CD4-positive, alpha-beta T cell treated with Interleukin-17A for 4 hours (primary cell): ENCODE results near the gene TUBG2.
A peak's percentile ranks its signal among the peaks of the same experiment; 100 is the strongest.
"Not testable (repeated sequence)": the region's sequence is repeated elsewhere in the genome, so short reads cannot be mapped to it uniquely, and the experiment has no call there.

Experiments used
- DNase-seq: peaks from one replicate; pipeline ENCODE4 v3.0.0-alpha.2; 2020; ENCODE audit warnings: mixed read lengths

Gene TUBG2

DNA sequence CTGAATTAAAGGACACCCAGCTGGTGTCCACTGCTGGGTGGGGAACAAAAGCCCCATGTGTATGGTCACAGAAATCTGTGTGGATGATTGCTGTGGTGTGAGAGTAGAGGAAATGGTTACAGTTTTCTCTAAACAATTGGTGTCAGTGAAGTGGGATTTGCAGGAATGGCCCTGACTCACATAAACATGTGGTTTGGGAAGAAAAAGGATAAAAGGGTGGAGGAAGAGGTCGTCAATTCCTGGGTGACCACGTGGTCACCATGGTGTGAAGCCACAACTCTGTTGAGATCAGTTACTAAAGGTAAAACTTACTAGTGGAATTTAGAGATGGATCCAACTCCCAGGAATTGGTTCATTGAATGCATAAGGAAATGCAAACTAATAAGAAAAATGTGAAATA is 3.6 kb upstream of the TUBG2 start:
- DNase-seq = no peak

DNA sequence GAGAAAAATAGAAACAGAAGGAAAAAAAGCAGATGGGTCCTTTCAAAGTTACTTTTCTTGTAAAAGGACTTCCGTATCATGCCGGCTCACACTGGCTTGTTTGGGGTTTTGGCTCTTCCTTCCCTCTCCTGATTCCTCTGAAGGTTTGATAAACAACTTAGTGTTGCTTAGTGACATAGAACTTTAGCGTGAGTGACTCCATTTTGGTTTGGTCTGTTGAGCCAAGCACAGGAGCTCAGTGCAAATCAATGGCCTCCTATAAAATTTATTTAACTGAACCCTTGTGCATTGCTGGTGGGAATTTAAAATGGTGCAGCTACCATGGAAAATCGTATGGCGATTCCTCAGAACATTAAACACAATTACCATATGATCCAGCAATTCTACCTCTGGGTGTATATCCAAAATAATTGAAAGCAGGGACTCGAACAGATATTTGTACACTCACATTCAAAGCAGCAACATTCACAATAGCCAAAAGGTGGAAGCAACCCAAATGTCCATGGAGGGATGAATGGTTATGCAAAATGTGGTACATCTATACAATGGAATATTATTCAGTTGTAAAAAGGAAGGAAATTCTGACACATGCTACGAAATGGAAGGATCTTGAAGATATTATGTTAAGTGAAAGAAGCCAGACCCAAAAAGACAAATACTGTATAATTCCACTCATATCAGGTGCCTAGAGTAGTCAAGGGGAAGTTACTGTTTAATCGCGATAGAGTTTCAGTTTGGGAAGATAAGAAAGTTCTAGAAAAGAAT is 1.1 kb upstream of the TUBG2 start:
- DNase-seq = no peak

DNA sequence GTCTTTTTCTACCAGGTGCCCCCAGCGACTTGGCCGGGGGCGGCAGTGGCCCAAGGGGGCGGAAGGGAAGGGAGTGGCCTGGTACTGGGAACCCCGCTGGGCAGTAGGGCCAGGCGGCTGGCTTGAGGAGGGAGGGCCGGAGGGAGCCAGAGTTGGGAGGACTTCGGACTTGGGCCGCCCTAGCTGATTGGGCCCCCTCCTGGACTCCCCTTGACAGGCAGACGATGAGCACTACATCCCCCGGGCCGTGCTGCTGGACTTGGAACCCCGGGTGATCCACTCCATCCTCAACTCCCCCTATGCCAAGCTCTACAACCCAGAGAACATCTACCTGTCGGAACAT is 819 bp downstream of the TUBG2 start:
- not testable (repeated sequence) for DNase-seq

DNA sequence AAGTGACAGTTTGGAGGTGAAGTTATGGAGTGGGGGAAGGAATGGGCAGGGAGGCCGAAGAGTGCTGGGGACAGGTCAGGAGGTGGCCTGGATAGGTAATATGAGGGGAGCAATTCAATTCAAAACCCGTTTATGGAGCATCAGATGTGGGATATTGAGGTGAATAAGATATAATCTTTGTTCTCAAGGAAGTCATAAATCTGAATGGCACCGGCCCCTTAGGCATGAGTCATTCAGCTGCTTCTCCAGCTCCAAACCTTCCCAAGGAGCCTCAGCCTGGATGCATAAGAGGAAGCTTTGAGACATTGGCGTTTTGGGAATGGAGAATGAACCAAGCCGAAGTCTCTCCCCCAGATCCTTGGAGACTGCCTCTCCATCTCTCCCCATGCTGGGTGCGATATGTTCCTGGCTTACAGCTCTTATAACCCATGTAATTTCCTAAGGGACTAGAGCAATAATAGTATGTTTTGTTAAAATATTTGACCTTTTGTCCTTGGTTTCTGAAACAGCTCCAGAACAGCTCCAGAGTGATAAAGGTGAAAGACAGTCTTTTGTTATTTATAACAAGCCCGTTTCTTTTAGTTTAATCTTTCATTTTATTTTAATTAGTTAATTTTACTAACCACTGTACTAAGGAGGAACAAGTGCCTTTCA is 1.7 kb downstream of the TUBG2 start:
- no peak for DNase-seq

DNA sequence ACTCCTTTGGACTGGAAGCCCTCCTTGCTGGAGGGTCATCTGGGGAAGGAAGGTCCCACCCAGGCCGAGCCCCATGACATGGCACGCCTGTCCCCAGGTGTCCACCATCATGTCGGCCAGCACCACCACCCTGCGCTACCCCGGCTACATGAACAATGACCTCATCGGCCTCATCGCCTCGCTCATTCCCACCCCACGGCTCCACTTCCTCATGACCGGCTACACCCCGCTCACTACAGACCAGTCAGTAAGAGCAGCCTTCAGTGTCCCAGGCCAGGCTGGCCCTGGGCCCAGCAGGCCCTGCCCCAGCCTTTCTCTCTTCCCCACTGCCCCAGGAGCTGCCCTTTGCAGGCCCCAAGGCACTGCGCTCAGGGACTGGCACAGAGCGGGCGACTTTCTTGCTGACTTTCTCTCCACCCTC is 6.5 kb downstream of the TUBG2 start:
- no peak for DNase-seq

DNA sequence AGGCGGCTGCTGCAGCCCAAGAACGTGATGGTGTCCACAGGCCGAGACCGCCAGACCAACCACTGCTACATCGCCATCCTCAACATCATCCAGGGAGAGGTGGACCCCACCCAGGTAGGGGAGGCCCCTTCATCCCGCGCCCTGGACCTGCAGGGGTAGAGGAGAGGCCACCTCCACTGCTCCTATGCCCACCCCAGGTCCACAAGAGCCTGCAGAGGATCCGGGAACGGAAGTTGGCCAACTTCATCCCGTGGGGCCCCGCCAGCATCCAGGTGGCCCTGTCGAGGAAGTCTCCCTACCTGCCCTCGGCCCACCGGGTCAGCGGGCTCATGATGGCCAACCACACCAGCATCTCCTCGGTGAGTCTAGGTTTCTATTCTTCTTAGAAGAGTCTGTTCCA is 7.0 kb downstream of the TUBG2 start:
- not testable (repeated sequence) for DNase-seq

DNA sequence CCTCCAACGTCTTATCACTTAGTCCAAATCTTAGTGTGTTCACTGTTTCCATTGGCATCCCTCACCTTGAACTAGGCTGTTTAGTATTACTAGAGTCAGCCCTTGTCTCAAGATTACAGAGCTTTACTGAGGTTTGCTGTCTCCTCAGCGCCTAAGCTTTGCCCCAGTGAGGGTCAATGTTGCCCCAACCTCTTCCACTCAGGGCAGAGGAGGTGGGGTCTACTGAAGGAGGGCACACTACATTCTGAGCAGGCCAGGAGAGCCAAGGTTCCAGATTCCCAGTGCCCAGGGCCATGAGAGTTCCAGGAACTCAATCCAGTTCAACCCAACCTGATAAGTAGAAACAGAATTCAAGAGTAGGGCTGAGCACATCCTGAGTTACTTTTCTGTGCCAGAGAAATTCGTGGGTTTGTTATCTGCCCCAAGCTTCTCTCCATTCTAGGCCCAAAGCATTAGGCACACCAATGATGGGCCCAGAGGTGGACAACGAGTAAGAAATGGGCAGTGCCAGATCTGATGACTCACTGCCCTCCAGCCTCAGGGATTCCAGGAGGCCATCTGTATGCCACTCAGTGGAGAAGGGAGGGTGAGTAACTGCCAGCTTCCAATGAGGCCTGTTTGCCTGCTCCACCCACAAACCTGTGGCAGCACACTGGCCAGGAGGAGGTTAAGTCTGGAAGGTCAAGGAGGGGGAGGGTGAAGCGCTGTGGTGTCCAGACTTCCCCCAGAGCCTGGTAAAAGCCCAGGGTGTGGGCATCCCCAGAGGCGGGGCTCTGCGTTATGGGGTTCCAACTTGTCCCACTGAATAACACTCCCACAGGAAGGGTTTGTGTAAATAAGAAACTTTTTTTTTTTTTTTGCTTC is 8.2 kb downstream of the TUBG2 start:
- DNase-seq = no peak

DNA sequence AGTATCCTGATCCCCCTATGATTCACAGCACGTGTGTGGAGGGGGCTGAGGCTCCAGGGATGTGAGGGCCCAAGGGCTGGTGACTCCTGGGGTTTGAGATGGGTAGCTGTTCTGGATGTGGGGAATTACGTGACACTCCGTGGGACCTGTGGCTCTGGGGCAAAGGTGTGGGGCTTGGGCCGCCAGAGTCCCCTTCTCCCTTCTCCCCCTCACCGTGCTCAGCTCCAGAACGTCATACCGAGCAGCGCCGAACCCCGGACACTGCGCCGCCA is 10.6 kb downstream of the TUBG2 start:
- no peak for DNase-seq

DNA sequence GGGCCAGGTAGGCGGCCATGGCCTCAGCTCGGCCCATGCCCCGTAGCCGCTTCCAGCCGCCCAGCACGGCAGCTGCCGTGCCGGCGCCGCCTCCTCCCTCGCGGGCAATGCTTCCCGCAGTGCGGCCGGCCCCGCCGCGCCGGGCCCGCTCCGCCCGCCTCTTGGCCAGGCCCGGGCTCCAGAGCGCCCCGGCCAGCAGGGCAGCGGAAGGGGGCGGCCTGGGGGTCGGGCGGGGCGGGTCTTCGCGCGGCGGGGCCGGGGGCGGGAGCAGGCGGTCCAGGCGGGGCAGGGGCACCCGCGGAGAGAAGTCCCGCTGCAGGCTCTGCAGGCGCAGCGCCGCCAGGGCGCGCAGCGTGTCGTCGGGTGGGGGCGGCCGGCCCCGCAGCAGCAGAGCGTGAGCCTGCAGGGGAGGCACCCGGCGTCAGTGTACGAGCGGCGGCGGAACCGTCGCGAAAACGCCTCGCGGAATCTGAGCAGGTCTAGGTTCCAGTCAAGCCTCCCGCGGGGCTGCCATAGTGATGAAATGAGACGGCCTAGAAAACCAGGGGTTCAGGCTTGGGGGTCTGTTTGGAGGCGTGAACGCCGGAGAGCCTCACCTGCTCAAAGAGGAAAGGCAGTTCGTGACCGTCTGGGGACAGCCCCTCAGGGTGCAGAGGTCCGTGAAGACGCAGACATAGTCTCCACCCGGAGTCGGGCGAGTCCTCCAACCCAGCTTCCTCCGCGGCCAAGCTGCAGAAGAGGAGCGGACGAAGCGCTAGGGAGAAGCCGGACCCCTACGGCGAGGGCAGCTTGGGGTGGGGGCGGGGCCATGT is 11.1 kb downstream of the TUBG2 start:
- peak; percentile 60 for DNase-seq

DNA sequence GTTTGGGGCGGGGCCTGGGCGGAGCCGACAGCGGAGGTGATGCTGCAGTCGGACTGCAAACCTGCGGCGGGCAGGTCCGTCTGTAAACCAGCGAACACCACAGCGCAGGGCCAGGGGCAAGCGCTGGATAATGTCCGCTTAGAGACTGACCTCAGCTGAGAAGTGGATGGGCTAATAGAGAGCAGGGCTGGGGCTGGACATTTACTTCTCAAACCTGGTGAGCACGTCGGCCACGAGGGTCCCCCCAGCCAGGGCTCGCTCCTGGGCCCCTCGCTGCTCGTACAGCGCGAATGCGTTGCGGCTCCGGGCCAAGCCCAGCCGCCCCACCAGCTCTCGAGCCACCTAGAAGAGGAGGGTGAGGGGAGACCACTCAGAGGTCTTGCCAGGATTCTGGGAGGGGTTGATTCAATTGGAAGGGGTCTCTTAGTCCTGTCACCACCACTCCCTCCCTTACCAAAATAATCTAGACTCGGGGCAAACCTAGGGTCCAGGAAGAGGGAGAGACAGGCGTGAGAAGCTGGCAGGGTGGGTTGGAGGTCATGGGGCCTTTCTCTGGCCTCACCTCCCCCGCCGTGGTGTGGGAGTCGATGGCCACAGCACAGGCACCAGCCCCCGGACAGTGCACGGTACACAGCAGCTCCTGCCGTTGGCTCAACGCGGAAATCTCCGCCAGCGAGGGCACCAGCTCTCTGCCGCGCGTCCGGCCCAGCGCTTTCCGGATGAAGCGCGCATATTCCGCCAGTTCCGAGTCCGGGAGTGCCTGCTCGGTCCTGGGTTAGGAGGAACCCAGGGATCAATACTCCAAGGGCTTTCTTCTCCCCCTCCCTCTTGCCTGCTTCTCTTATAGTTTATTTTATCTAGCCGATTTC is 11.9 kb downstream of the TUBG2 start:
- peak; percentile 56 for DNase-seq

DNA sequence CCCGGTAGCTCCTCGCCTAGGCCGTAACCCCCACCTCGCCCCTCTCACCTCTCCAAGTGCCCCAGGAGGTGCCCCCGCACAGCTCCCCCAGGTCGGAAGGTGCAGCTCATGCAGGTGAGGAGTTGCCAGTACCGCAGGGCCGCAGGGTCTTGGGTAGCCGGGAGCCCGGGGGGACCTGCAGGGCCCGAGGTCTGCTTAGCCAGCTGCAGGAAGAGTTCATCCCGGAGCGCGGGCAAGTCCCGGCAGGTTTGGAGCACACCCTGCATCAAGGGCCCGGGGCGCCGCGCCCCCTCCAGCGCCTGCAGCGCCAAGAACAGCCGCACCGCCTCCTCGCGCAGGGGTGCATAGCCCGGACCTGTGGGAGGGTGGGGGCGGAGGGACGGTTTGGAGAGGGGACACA is 13.0 kb downstream of the TUBG2 start:
- no peak for DNase-seq

DNA sequence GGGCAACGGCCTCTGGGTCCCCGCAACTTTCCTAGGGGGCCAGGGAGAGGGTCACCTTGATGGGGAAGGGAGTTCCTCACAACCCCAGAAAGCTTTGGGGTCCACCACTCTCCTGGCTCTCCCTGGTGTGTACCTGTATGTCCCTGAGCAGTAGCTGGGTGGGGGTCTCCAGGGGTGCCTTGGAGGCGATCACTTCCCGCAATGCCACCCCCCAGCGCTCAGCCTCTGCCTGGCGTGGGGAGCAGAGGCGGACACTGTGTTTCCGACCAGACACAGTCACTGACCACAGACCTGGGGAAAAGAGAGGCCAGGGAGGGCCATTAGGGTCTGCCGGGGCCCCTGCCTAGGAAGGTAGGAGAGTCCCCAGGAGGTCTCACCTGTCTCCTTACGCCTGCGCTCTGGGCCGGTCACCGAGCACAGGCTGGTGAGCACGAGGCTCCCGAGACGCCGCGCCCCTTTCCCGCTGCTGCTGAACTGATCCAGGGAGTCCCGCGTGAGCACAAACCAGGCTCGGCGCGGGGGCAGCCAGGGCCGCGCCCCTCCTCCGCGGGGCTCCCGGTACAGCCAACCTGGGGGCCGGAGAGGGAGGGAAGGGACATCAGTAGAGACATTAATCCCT is 14.3 kb downstream of the TUBG2 start:
- no peak for DNase-seq

DNA sequence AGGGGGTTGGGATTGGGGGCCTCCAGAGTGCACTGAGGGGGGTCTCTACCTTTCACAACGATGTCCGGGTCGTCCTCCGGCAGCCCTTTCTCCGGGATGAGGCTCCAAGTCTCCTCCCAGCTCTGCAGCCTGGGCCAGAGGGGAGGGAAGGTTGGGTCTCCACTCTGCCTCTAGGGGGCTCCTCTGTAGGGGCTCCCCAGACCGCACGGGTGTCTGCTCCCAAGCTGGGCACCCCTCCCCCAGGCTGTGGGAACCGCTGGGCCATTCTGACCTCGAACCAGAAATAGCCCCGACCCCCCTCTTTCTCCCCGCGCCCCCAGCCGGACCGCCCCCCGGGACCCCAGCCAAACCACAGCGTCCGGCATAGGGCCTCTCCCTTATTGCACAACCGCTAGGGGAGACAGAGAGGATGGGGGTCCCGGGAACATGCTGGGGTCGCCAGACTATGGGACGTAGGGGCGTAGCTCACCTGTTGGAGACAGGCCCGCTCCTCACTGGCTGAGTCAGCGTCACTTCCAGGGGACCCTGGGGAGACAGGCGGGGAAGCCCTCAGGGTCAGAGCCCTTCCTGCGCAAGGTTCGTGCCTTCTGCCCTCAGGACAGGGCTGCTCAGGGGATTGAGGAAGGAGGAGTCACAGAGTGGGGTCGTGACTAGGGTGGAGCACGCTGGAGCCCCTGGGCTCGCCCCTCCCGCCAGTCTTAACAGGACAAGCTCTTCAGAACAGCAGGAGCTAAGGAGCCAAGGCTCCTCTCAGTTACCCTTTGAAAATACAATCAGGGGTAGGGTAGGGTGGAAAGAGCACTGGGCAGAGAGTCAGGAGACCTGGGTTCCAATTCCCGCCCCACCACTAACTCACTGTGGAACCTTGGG is 15.0 kb downstream of the TUBG2 start:
- peak; percentile 47 for DNase-seq

DNA sequence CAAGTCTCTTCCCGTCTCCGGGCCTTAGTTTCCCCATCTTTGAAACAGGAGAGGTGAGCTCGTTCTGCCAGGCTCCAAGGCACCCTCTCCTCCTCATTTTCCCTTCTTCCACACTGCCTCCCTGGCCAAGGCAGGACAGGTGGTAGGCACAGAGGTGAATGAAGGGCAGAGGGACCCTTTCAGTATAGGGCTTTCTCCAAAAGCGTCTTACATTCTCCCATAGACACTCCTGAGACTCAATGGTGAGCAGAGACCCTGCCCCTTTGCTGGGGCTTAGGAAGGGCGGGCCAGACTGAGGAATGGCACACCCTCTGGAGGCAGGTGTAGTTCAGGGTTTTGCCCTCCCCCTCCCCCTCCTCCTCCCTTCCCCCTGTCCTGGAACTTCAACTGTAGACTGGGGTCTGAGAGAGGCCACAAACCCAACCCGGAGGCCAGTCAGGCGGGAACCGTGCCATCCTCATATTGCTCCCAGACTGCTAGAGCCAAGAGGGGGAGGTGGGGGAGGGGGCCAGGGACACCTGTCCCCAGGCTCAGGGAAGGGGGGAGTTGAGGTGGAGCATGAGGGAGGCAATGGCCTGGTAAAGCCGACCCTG is 15.8 kb downstream of the TUBG2 start:
- DNase-seq = no peak

DNA sequence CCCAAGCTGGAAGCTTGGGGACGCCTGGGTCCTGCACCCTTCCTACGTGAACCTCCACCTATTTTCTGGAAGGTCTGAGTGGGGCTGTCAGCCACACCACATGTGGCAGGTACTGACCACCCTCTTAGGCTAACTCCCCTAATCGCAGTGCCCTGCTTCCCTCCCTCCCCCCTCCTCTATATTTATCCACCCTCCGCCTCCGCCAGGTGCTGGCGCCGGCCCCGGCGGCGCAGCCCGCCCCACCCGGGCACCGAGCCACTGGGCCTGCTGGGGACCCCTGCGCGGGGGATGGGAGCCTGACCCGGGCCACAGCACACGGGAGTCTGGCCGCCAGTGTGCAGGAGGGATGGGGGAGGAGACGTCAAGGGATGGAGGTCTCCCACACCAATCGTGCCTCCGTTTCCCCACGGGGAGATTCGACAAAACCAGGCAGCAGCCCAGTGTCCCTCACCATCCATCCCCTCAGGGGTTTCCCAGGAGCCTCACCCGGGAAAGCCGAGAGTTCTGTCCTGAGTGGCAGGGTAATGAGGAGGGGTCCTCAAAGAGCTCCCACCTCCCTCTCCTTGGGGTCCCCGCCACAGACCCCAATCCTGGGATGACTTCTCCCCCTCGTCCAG is 16.4 kb downstream of the TUBG2 start:
- no peak for DNase-seq

DNA sequence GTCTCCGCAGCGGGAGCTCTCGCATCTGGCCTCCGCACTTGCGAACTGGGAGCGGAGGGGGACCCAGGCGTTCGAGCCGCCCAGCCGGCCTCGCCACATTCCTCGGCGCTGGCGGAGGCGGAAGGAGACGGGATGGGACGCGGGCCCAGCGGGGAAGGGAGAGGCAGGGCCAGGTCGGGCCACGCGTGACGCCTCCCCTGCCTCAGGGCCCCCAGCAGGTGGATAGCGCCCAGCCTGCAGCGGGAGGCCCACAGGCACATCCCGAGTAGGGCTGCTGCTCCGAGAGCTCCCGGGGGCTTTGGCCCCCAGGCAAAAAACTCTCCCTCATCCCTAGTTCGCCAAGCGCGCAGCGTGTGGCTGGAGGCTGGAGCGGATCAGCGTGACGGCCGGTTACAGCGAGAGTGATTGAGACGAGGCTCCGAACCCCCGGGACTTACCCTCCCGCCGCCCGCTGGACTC is 16.9 kb downstream of the TUBG2 start:
- no peak for DNase-seq

DNA sequence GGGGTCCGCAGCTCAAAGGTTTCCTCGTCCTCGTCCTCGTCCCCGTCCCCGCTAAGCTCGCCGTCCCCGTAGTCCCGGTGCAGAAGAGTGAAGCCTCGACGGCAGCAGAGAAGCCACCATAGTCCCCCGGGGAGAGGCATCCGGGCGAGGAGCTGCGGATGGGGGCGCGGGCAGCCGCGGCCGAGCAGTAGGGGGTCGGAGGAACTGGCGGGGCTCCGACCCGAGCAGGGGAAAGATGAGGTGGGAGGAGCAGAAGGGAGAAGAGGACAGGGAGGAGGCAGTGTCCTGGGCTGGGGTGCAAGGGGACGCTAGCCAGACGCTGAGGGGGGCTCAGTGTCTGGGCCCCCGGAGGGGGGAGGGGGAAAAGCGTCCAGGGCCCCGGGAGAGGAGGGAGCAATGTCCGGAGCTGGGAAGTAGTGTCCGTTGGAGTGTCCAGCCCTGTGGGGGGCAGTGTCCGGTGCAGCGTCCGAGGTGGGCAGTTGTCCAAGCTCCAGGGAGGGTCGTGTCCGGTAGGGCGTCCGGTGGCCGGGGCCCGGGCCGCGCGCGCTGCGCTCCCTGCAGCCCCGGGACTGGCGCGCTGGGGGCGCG is 17.4 kb downstream of the TUBG2 start, which contains the start of gene PLEKHH3:
PLEKHH3 (minus strand) TSS at position 571 of the 588 bp plus-strand sequence; CDS start at position 140, 431 bp downstream.
- peak; percentile 27 for DNase-seq

DNA sequence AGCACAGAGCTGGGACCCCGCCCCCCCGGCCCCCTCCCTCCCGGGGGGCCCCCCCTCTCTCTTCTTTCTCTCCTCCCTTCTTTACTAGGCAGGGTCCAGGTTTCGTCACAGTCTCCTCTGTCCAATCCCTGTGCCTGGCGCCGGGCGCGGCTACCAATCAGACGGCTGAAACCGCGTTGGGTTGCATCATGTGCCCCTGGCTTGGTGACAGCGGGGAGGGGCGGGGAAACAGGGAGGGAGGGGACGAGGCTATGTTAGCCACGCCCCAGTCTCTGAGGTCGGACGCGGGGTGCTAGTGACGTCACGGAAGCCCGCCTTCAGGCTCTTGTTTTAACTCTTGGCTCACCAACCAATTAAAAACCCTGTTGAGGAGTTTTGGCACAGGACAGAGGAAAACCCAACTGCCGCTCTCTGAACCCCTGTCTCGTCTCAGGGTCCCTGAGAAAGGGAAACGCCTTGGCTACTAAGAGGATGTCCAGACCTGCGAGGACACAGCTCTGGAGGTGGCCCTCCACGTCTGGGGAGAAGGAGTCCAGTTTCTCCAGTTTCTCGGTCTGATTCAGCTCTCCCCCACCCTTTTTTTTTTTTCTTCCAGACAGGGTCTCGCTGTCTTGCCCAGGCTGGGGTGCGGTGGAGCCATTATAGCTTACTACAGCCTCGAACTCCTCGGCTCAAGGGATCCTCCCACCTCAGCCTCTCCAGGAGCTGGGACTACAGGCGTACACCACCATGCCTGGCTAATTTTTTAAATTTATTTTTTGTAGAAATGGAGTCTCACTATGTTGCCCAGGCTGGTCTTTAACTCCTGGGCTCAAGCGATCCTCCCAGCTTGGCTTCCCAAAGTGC is 18.2 kb downstream of the TUBG2 start:
- peak; percentile 98 for DNase-seq
